GM13977 (cell line): ENCODE measurements around the gene LOXHD1.

Source experiments
- DNase-seq: peaks from one replicate; pipeline ENCODE4 v3.0.0; 2012; ENCODE audit warnings: low spot score
- CTCF ChIP-seq: IDR thresholded peaks from 2 replicates; pipeline ENCODE4 v1.5.1; 2012; ENCODE audit warnings: mild to moderate bottlenecking, control low read depth; ENCODE audit not compliant: insufficient read depth; ENCODE audit errors: extremely low read depth, missing control alignments
- in situ Hi-C: fragments of 300-500 bp; cut with MboI; formaldehyde crosslinking; loops from one replicate; pipeline ENCODE4 v1.12.0; 2022; ENCODE audit warnings: low sequenced_read_pairs, low pct_unique_long_range_greater_than_20kb, mixed read lengths, inconsistent platforms; ENCODE audit not compliant: unreplicated experiment

LOXHD1 gene

DNA sequence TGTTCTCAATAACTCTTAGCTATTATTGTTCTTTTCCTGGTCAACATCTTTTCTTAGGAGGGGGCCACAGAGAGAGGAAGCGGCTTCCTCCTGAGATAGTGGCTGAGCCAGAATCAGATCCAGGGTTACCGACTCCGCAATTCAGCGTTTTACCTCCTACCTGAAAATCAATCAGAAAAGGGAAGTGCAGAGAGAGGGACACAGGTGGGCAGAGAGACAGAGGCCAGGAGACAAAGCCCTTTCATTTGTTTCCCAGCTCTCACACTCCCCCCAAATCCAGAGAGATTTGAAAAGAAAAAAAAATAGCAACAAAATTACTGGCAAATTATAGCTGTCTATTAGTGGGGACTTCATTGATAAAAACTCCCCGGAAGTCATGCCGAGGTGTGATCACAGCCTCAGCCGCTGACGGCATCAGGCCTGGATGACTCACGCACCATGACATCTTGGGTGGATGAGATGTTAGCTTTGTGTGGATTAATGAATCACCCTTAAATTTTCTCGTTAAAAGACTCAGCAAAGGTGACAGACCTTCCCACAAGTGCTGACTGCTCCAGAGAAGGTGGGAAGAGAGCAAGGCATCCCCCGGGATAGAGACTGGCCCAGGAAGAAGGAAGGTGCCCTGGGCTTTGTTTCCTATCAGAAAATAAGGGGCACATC, 120.7 kb downstream of the LOXHD1 start:
- TF ChIP-seq CTCF, result no peak
- in situ Hi-C loops, result no loop called here
- no peak for DNase-seq

DNA sequence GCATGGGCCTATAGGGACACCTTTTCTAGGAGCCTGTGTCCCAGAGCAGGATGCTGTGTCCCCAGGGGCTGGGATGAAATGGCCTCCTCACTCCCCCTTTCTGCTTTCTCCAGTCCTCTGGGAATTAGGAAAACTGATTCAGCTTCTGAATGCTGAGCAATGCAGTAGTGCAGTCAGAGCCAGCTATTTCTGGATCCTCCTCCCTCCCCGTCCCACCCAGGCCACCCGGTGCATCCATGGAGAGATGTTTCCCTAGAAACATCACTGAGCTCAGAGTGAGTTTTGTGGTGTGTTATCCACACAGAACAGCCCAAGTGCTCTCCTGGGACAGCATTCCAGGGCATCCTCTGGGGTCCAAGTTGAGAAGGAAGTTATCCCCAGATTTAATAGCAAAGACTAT, 125.5 kb downstream of the LOXHD1 start:
- no peak for DNase-seq
- in situ Hi-C loops, result no loop called here
- no peak for TF ChIP-seq CTCF

GRCh38 chr18:46528037-46528436, 129.0 kb downstream of the LOXHD1 start:
- in situ Hi-C loops, result no loop called here
- no peak for TF ChIP-seq CTCF
- no peak for DNase-seq

DNA sequence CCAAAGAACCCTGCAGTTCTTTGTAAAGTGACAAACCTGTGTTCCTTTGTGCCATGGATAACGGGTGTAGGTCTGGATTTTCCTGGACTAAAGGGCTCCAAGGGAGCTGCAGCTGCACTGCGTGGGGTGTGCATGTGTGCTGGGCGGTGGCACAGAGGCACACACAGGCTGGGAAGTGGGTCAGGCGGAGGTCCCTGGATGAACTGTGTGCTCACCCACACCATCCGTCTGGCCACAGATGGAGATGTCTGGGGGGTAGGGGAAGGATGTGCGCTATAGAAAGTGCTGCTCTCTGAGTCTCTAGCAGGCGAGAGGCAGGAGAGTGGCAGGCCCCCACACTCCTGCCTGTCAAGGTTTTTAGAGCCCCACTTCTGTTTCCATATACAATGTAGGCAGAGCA, 137.2 kb downstream of the LOXHD1 start:
- in situ Hi-C loops, result no loop called here
- TF ChIP-seq CTCF, result no peak
- DNase-seq, result no peak

- DNase-seq, result no peak
- TF ChIP-seq CTCF, result no peak
These were observed 138.6 kb downstream of the LOXHD1 start for GRCh38 chr18:46518438-46518837.

GRCh38 chr18:46516555-46516954, 140.5 kb downstream of the LOXHD1 start:
- DNase-seq, result no peak
- TF ChIP-seq CTCF, result no peak
- in situ Hi-C loops, result no loop called here

More at GRCh38 chr18:46518438-46518837, 138.6 kb downstream of the LOXHD1 start:
- in situ Hi-C loops, result no loop called here

DNA sequence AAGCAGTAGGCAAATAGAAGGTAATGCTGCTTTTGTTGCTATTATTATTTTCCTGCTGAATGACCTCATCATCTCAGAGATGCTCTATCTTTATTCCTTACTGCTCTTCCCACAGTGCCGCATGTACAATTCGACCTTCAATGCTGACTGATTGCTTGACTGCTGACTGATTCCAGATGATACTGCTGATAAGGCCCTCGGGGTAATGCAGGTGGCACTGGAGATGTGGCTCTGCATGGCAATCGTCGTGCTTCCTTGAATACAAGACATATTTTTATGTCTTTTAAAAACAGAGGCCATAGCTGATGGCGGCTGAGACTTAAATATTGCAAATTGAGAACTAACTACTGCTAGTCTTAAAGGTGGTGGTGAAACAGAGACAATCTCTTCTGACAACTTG, 146.6 kb downstream of the LOXHD1 start:
- no peak for TF ChIP-seq CTCF
- in situ Hi-C loops, result no loop called here

More for the DNA sequence above, 146.6 kb downstream of the LOXHD1 start:
- no peak for DNase-seq
